IMR-90 (cell line): ENCODE measurements around the gene FBXL5. TPM values are rescaled to one million over a fixed set of nuclear protein-coding genes. Genes with fewer than 3 reads are reported as not detected.

ENCODE experiments used
- ATAC-seq: fragments of 200-7000 bp; cut with Tn5 transposase; 2 replicates; pipeline ENCODE4 v1.9.1; 2020; ENCODE audit warnings: low read depth, mild to moderate bottlenecking, moderate library complexity
- BruUV-seq: library from RNA; stranded (reverse); fragments of 400-500 nt; replicated peaks from 2 replicates; lab custom pipeline; 2021; lab: Mats Ljungman, UMichigan
- CTCF ChIA-PET: fragments of 300-600 bp; formaldehyde crosslinking; extraction: SDS; loops from one replicate; lab custom pipeline; 2021; ENCODE audit warnings: antibody characterized with exemption; lab: Yijun Ruan, JAX
- POLR2A ChIA-PET: fragments of 300-600 bp; sonication (Branson Sonifier 250); formaldehyde crosslinking; loops from one replicate; lab custom pipeline; 2022; ENCODE audit warnings: antibody characterized with exemption; ENCODE audit not compliant: unreplicated experiment; lab: Charles Lee
- DNase-seq: peaks from one replicate; pipeline ENCODE4 v3.0.0; 2013
- H2AFZ ChIP-seq: replicated peaks from 2 replicates; pipeline ENCODE3; 2013; ENCODE audit warnings: low read length, mild to moderate bottlenecking; ENCODE audit not compliant: poor library complexity
- H2AK5ac ChIP-seq: 2 replicates; pipeline ENCODE4 v1.6.1; 2013; ENCODE audit warnings: low read depth, low read length, inconsistent platforms
- H2AK9ac ChIP-seq: replicated peaks from 2 replicates; pipeline ENCODE3; 2013; ENCODE audit warnings: mild to moderate bottlenecking, low read depth, low read length, moderate library complexity; ENCODE audit not compliant: poor library complexity
- H2BK120ac ChIP-seq: 2 replicates; pipeline ENCODE4 v1.6.1; 2013; ENCODE audit warnings: low read depth, low read length, inconsistent platforms
- H2BK15ac ChIP-seq: 3 replicates; pipeline ENCODE4 v1.6.1; 2013; ENCODE audit warnings: low read depth, low read length, inconsistent platforms
- H2BK20ac ChIP-seq: 2 replicates; pipeline ENCODE4 v1.6.1; 2013; ENCODE audit warnings: low read depth, mild to moderate bottlenecking, inconsistent platforms, low read length, moderate library complexity
- H2BK5ac ChIP-seq: 2 replicates; pipeline ENCODE4 v1.6.1; 2013; ENCODE audit warnings: mild to moderate bottlenecking, low read depth, low read length, inconsistent platforms; ENCODE audit not compliant: poor library complexity, severe bottlenecking
- H3K14ac ChIP-seq: replicated peaks from 2 replicates; pipeline ENCODE4 v1.6.1; 2013; ENCODE audit warnings: low read depth, low read length, inconsistent platforms
- H3K18ac ChIP-seq: 2 replicates; pipeline ENCODE4 v1.6.1; 2013; ENCODE audit warnings: low read depth, low read length, control low read depth
- H3K23ac ChIP-seq: 2 replicates; pipeline ENCODE4 v1.6.1; 2013; ENCODE audit warnings: low read depth, low read length, inconsistent platforms
- H3K27ac ChIP-seq: 2 replicates; pipeline ENCODE4 v1.5.1; 2013; ENCODE audit warnings: mild to moderate bottlenecking, control low read depth, low read length; ENCODE audit not compliant: insufficient read depth
- H3K27me3 ChIP-seq: 2 replicates; pipeline ENCODE4 v1.6.1; 2013; ENCODE audit warnings: low read length; ENCODE audit not compliant: control insufficient read depth, insufficient read depth
- H3K36me3 ChIP-seq: 2 replicates; pipeline ENCODE4 v1.6.1; 2013; ENCODE audit warnings: low read length, mixed read lengths; ENCODE audit not compliant: control insufficient read depth, insufficient read depth
- H3K4ac ChIP-seq: 2 replicates; pipeline ENCODE4 v1.6.1; 2013; ENCODE audit warnings: low read depth, low read length, inconsistent platforms
- H3K4me1 ChIP-seq: 2 replicates; pipeline ENCODE4 v1.6.1; 2013; ENCODE audit warnings: low read length, mixed read lengths; ENCODE audit not compliant: control insufficient read depth, insufficient read depth
- H3K4me2 ChIP-seq: 2 replicates; pipeline ENCODE4 v1.6.1; 2013; ENCODE audit warnings: low read depth, mild to moderate bottlenecking, control low read depth, low read length, moderate library complexity
- H3K4me3 ChIP-seq: 2 replicates; pipeline ENCODE4 v1.5.1; 2013; ENCODE audit warnings: low read depth, mild to moderate bottlenecking, control low read depth, low read length, moderate library complexity; ENCODE audit not compliant: insufficient read depth
- H3K56ac ChIP-seq: 2 replicates; pipeline ENCODE4 v1.6.1; 2013; ENCODE audit warnings: low read length, inconsistent platforms; ENCODE audit not compliant: insufficient read depth; ENCODE audit errors: extremely low read depth
- H3K79me1 ChIP-seq, 2 experiments: 2 replicates each; pipeline ENCODE4 v1.6.1; 2013; ENCODE audit warnings: low read length in 2 of 2, inconsistent platforms in 1 of 2, low read depth in 1 of 2
- H3K9ac ChIP-seq: 2 replicates; pipeline ENCODE4 v1.6.1; 2013; ENCODE audit warnings: low read depth, low read length, control low read depth
- H3K9me1 ChIP-seq: 2 replicates; pipeline ENCODE4 v1.6.1; 2013; ENCODE audit warnings: low read length, inconsistent platforms; ENCODE audit not compliant: insufficient read depth
- H3K9me3 ChIP-seq: 2 replicates; pipeline ENCODE4 v1.6.1; 2013; ENCODE audit warnings: low read length; ENCODE audit not compliant: control insufficient read depth, insufficient read depth
- H4K20me1 ChIP-seq: 2 replicates; pipeline ENCODE4 v1.6.1; 2013; ENCODE audit warnings: low read length, inconsistent platforms; ENCODE audit not compliant: insufficient read depth
- H4K5ac ChIP-seq: 2 replicates; pipeline ENCODE4 v1.6.1; 2013; ENCODE audit warnings: mild to moderate bottlenecking, low read depth, low read length, control low read depth
- H4K8ac ChIP-seq, 2 experiments: 2 replicates each; pipeline ENCODE4 v1.6.1; 2013; ENCODE audit warnings: low read depth in 2 of 2, low read length in 2 of 2, control low read depth in 1 of 2, inconsistent platforms in 1 of 2
- H4K91ac ChIP-seq: 2 replicates; pipeline ENCODE4 v1.6.1; 2013; ENCODE audit warnings: low read depth, low read length, inconsistent platforms; ENCODE audit not compliant: insufficient read depth
- BHLHE40 ChIP-seq: fragments of 150-350 bp; IDR thresholded peaks from 2 replicates; pipeline ENCODE4 v1.6.1; 2016; ENCODE audit warnings: mild to moderate bottlenecking, low read depth, low read length
- CEBPB ChIP-seq: IDR thresholded peaks from 2 replicates; pipeline ENCODE4 v1.6.1; 2012; ENCODE audit warnings: low read depth, low read length, improper control_type of control experiment
- CHD1 ChIP-seq: IDR thresholded peaks from 2 replicates; pipeline ENCODE4 v1.6.1; 2012; ENCODE audit warnings: low read depth, low read length, improper control_type of control experiment
- CTCF ChIP-seq: conservative IDR thresholded peaks from 2 replicates; pipeline ENCODE4 v1.5.1; 2012; ENCODE audit warnings: mild to moderate bottlenecking, low read depth, low read length, improper control_type of control experiment
- ELK1 ChIP-seq: fragments of 150-350 bp; IDR thresholded peaks from 2 replicates; pipeline ENCODE4 v1.6.1; 2016; ENCODE audit warnings: low read depth, mild to moderate bottlenecking, low read length, moderate library complexity, borderline replicate concordance
- FOS ChIP-seq: fragments of 150-350 bp; IDR thresholded peaks from 2 replicates; pipeline ENCODE4 v1.6.1; 2016; ENCODE audit warnings: low read depth, low read length
- MAFK ChIP-seq: IDR thresholded peaks from 2 replicates; pipeline ENCODE4 v1.6.1; 2012; ENCODE audit warnings: low read depth, low read length, improper control_type of control experiment
- MAZ ChIP-seq: IDR thresholded peaks from 2 replicates; pipeline ENCODE4 v1.6.1; 2012; ENCODE audit warnings: low read depth, mild to moderate bottlenecking, low read length, improper control_type of control experiment, moderate library complexity, borderline replicate concordance
- MXI1 ChIP-seq: IDR thresholded peaks from 2 replicates; pipeline ENCODE4 v1.6.1; 2012; ENCODE audit warnings: low read depth, mild to moderate bottlenecking, low read length, moderate library complexity, borderline replicate concordance
- NFE2L2 ChIP-seq: fragments of 150-350 bp; IDR thresholded peaks from 2 replicates; pipeline ENCODE4 v1.6.1; 2016; ENCODE audit warnings: low read depth, mild to moderate bottlenecking, low read length
- POLR2A ChIP-seq: IDR thresholded peaks from 2 replicates; pipeline ENCODE4 v1.6.1; 2012; ENCODE audit warnings: mild to moderate bottlenecking, low read depth, low read length
- RAD21 ChIP-seq: IDR thresholded peaks from 2 replicates; pipeline ENCODE4 v1.6.1; 2012; ENCODE audit warnings: low read length, improper control_type of control experiment
- RCOR1 ChIP-seq: IDR thresholded peaks from 2 replicates; pipeline ENCODE4 v1.6.1; 2012; ENCODE audit warnings: mild to moderate bottlenecking, low read length, improper control_type of control experiment; ENCODE audit not compliant: insufficient replicate concordance
- RFX5 ChIP-seq: IDR thresholded peaks from 2 replicates; pipeline ENCODE4 v1.8.0; 2012; ENCODE audit warnings: low read depth, mild to moderate bottlenecking, low read length, moderate library complexity
- SMC3 ChIP-seq: fragments of 150-350 bp; IDR thresholded peaks from 2 replicates; pipeline ENCODE4 v1.6.1; 2016; ENCODE audit warnings: low read depth, mild to moderate bottlenecking, antibody characterized with exemption, low read length, moderate library complexity
- USF2 ChIP-seq: fragments of 150-350 bp; IDR thresholded peaks from 2 replicates; pipeline ENCODE4 v1.6.1; 2017; ENCODE audit warnings: mild to moderate bottlenecking, antibody characterized with exemption, low read length, low read depth
- WGBS, 2 experiments: methylation state at CpG; one replicate each; pipeline versions ENCODE4 v1.1.5 to v1.1.7; 2013; ENCODE audit warnings: missing lambda C conversion rate in 2 of 2; ENCODE audit not compliant: insufficient read length in 1 of 2; ENCODE audit errors: extremely low coverage in 2 of 2; 5-methylcytosine and 5-hydroxymethylcytosine counted together
- dilution Hi-C: fragments of 300-500 bp; cut with HindIII; formaldehyde crosslinking; loops from one replicate; pipeline ENCODE4 v1.14.3; 2018; ENCODE audit warnings: low sequenced_read_pairs; ENCODE audit not compliant: unreplicated experiment
- in situ Hi-C: fragments of 300-500 bp; cut with MboI; formaldehyde crosslinking; loops from 3 replicates; pipeline ENCODE4 v1.14.3; 2019; ENCODE audit warnings: low sequenced_read_pairs, inconsistent platforms, mixed read lengths
- intact Hi-C: fragments of 100-400 bp; cut with micrococcal nuclease; formaldehyde crosslinking; loops from 2 replicates; pipeline ENCODE4 v1.10.0; 2022
- polyA plus RNA-seq, 3 experiments: library from polyadenylated mRNA; depleted of rRNA; stranded (reverse); fragments of >200 nt; gene quantifications; 2 replicates each; pipeline ENCODE4 v1.2.3, GENCODE V29; 2012; ENCODE audit warnings: low replicate concordance in 1 of 3
- total RNA-seq: library from RNA; depleted of rRNA; stranded (reverse); fragments of >200 nt; gene quantifications from 2 replicates; pipeline ENCODE4 v1.2.3, GENCODE V29; 2012

The FBXL5 gene
- total and polyA plus RNA-seq, 2 of the 4 experiments (the other 2 are of a cell fraction), result 20.3 to 62.6 TPM

GRCh38 chr4:15683143-15683495, 28.0 kb upstream of the FBXL5 start:
- Histone ChIP-seq H4K20me1 (no peaks in the 10 kb centered on the region), H3K4me1 (peaks cover 2% of the 10 kb centered on the region; the same call in 1 of the 2 replicates), H3K9me3 (no peaks in the 10 kb centered on the region), H3K4ac (0 out of 2 replicates have a peak overlapping the region, but pooled peaks have one; percentile 96), H4K8ac (peak overlapping the region; percentile 18 to 87; a peak in 2 of 4 replicates), H2BK15ac (no peak overlapping the region), H2BK5ac (peak overlapping the region; percentile 94), H3K27ac (peak overlapping the region; percentile 33; the same call in 1 of the 2 replicates), H3K4me2 (peak overlapping the region; percentile 99), H3K56ac (peak overlapping the region; percentile 98), H2BK120ac (no peak overlapping the region), H3K14ac (no peak overlapping the region), H3K79me1 (peaks cover 16 to 36% of the 10 kb centered on the region in 2 experiments), H2BK20ac (no peak overlapping the region), H2AFZ (no peak overlapping the region), H3K36me3 (peaks cover 6% of the 10 kb centered on the region), H2AK9ac (no peak overlapping the region), H4K91ac (no peak overlapping the region), H3K4me3 (peak overlapping the region; percentile 86; the same call in 1 of the 2 replicates), H3K9ac (peak overlapping the region; percentile 99; the same call in 1 of the 2 replicates), H3K9me1 (peaks cover 2% of the 10 kb centered on the region; the same call in 1 of the 2 replicates), H3K18ac (no peak overlapping the region), H3K27me3 (no peaks in the 10 kb centered on the region), H4K5ac (no peak overlapping the region), H2AK5ac (no peak overlapping the region), H3K23ac (peak overlapping the region; percentile 93; the same call in 1 of the 2 replicates)
- CTCF ChIA-PET, result no interaction called here
- intact Hi-C loops (no loop called here), in situ Hi-C loops (loop anchor here (25.0 kb wide), 1 partner anchor 671 kb away; the partner anchor contains the start of gene CPEB2), dilution Hi-C loops (no loop called here)
- POLR2A ChIA-PET, result no interaction called here
- ATAC-seq (no peak), DNase-seq (no peak)
- BruUV-seq, result no TSS peak
- 100% methylated on average over 1 of the region's 2 CpGs; no CpG with 5 or more reads in 1 of the 2 experiments for WGBS, 2 experiments
- TF ChIP-seq CEBPB (no peak), CHD1 (no peak), BHLHE40 (no peak), POLR2A (no peak), NFE2L2 (no peak), RAD21 (no peak), MXI1 (no peak), USF2 (no peak), CTCF (no peak), FOS (no peak), RFX5 (no peak), RCOR1 (no peak), MAFK (no peak), MAZ (no peak), ELK1 (no peak), SMC3 (no peak)
